WTC11 (cell line): ENCODE measurements around the gene ABCD4. TPM values are rescaled to one million over a fixed set of nuclear protein-coding genes. Genes with fewer than 3 reads are reported as not detected.

Experiments used
- ATAC-seq: fragments of 200-7000 bp; cut with Tn5 transposase; 2 replicates; pipeline ENCODE4 v1.10.0; 2021; ENCODE audit warnings: mild to moderate bottlenecking, moderate library complexity
- CTCF ChIA-PET: fragments of 300-600 bp; sonication (Branson Sonifier 250); formaldehyde crosslinking; loops from one replicate; lab custom pipeline; 2021; ENCODE audit warnings: antibody characterized with exemption; lab: Charles Lee
- POLR2A ChIA-PET: fragments of 350-600 bp; sonication (Branson Sonifier 250); formaldehyde crosslinking; loops from one replicate; lab custom pipeline; 2021; ENCODE audit warnings: antibody characterized with exemption; lab: Charles Lee
- DNase-seq: peaks from one replicate; pipeline ENCODE4 v3.0.0; 2021; ENCODE audit warnings: low spot score
- H3K27ac Mint-ChIP-seq: 2 replicates; pipeline ENCODE4 v1.8.0; 2021; ENCODE audit warnings: mixed read lengths
- H3K27me3 Mint-ChIP-seq: 2 replicates; pipeline ENCODE4 v1.8.0; 2021; ENCODE audit warnings: low read depth, mild to moderate bottlenecking, moderate library complexity, mixed read lengths
- H3K36me3 Mint-ChIP-seq: 2 replicates; pipeline ENCODE4 v1.8.0; 2021; ENCODE audit warnings: mixed read lengths
- H3K4me1 Mint-ChIP-seq: 2 replicates; pipeline ENCODE4 v1.8.0; 2022; ENCODE audit warnings: mixed read lengths
- H3K4me3 Mint-ChIP-seq: 2 replicates; pipeline ENCODE4 v1.8.0; 2021; ENCODE audit warnings: mild to moderate bottlenecking, moderate library complexity, mixed read lengths
- H3K9me3 Mint-ChIP-seq: 2 replicates; pipeline ENCODE4 v1.8.0; 2021; ENCODE audit warnings: mixed read lengths
- ELF4 ChIP-seq: sonication (generic); formaldehyde crosslinking; IDR thresholded peaks from 2 replicates; pipeline ENCODE4 v1.8.1; 2022; ENCODE audit warnings: low read depth, mild to moderate bottlenecking, moderate library complexity, missing genetic modification reagents
- FOXK1 ChIP-seq: sonication (generic); formaldehyde crosslinking; IDR thresholded peaks from 2 replicates; pipeline ENCODE4 v1.8.0; 2022; ENCODE audit warnings: mild to moderate bottlenecking, moderate library complexity, missing genetic modification reagents
- FOXP1 ChIP-seq: sonication (generic); formaldehyde crosslinking; IDR thresholded peaks from 2 replicates; pipeline ENCODE4 v1.8.0; 2022; ENCODE audit warnings: missing genetic modification reagents, mild to moderate bottlenecking, moderate library complexity, borderline replicate concordance
- GTF2I ChIP-seq: fragments of 250-450 bp; sonication (Bioruptor Pico); conservative IDR thresholded peaks from 2 replicates; pipeline ENCODE4 v1.4.0; 2021; ENCODE audit warnings: mild to moderate bottlenecking
- MAX ChIP-seq: sonication (generic); formaldehyde crosslinking; IDR thresholded peaks from 2 replicates; pipeline ENCODE4 v1.8.0; 2022; ENCODE audit warnings: mild to moderate bottlenecking, missing genetic modification reagents
- MXD4 ChIP-seq: fragments of 250-450 bp; sonication (Bioruptor Pico); IDR thresholded peaks from 2 replicates; pipeline ENCODE4 v1.8.0; 2021; ENCODE audit warnings: mild to moderate bottlenecking, moderate library complexity, borderline replicate concordance
- NFATC4 ChIP-seq: fragments of 250-450 bp; sonication (Bioruptor Pico); IDR thresholded peaks from 2 replicates; pipeline ENCODE4 v1.9.0; 2021; ENCODE audit warnings: mild to moderate bottlenecking
- NR2C2 ChIP-seq: sonication (generic); formaldehyde crosslinking; IDR thresholded peaks from 2 replicates; pipeline ENCODE4 v1.8.0; 2022; ENCODE audit warnings: mild to moderate bottlenecking, missing genetic modification reagents
- PREB ChIP-seq: sonication (generic); formaldehyde crosslinking; IDR thresholded peaks from 2 replicates; pipeline ENCODE4 v1.8.1; 2022; ENCODE audit warnings: mild to moderate bottlenecking, missing genetic modification reagents, moderate library complexity, borderline replicate concordance
- RELA ChIP-seq: sonication (generic); formaldehyde crosslinking; IDR thresholded peaks from 2 replicates; pipeline ENCODE4 v1.8.1; 2022; ENCODE audit warnings: missing genetic modification reagents, mild to moderate bottlenecking, borderline replicate concordance
- SMAD4 ChIP-seq: sonication (generic); formaldehyde crosslinking; IDR thresholded peaks from 2 replicates; pipeline ENCODE4 v1.8.0; 2022; ENCODE audit warnings: mild to moderate bottlenecking, missing genetic modification reagents
- ZMAT4 ChIP-seq: fragments of 250-450 bp; sonication (Bioruptor Pico); IDR thresholded peaks from 2 replicates; pipeline ENCODE4 v1.9.0; 2021; ENCODE audit warnings: mild to moderate bottlenecking
- ZNF423 ChIP-seq: fragments of 250-450 bp; sonication (Bioruptor Pico); IDR thresholded peaks from 2 replicates; pipeline ENCODE4 v2.1.2; 2022; ENCODE audit warnings: mild to moderate bottlenecking, moderate library complexity
- ZSCAN18 ChIP-seq: fragments of 250-450 bp; sonication (Bioruptor Pico); IDR thresholded peaks from 2 replicates; pipeline ENCODE4 v2.1.2; 2022; ENCODE audit warnings: mild to moderate bottlenecking, moderate library complexity
- total RNA-seq: library from RNA; stranded (reverse); gene quantifications from 3 replicates; pipeline ENCODE4 v1.2.3, GENCODE V29; 2021
- TF ChIP-seq, protein P1 (sequence below): sonication (generic); formaldehyde crosslinking; IDR thresholded peaks from 2 replicates; pipeline ENCODE4 v1.8.0; 2023; ENCODE audit warnings: missing genetic modification reagents, mild to moderate bottlenecking, borderline replicate concordance
- TF ChIP-seq, protein P2 (sequence below): sonication (generic); formaldehyde crosslinking; IDR thresholded peaks from 2 replicates; pipeline ENCODE4 v1.8.0; 2023; ENCODE audit warnings: missing genetic modification reagents
- TF ChIP-seq, protein P3 (sequence below): sonication (generic); formaldehyde crosslinking; IDR thresholded peaks from 2 replicates; pipeline ENCODE4 v1.8.0; 2022; ENCODE audit warnings: missing genetic modification reagents
- TF ChIP-seq, protein P4 (sequence below): sonication (generic); formaldehyde crosslinking; IDR thresholded peaks from 2 replicates; pipeline ENCODE4 v1.8.0; 2023; ENCODE audit warnings: mild to moderate bottlenecking, missing genetic modification reagents

The ABCD4 gene
- total RNA-seq, 1 experiment from 2014 or later: 90.2 TPM

GRCh38 chr14:74259513-74259912, 43.2 kb downstream of the ABCD4 start:
- POLR2A ChIA-PET: interaction anchor here (0.5 kb wide), 1 partner anchor 225 kb away, joined by 4 read pairs; no protein-coding TSS in a partner anchor
- peaks cover 44% of the 10 kb centered on the region for H3K27me3 Mint-ChIP-seq
- ATAC-seq (no peak), DNase-seq (no peak)
- no peaks in the 10 kb centered on the region for H3K9me3 Mint-ChIP-seq
- no peaks in the 10 kb centered on the region for H3K4me1 Mint-ChIP-seq
- H3K4me3 Mint-ChIP-seq: 0 out of 2 replicates have a peak overlapping the region, but pooled peaks have one; percentile 80
- CTCF ChIA-PET: interaction anchor here (1.3 to 3.5 kb wide), 3 partner anchors 16 to 44 kb away, joined by 6 to 89 read pairs (median 35); partner anchors contain the start of gene VSX2
- TF ChIP-seq FOXK1 (CRISPR knock-in tag) (no peak), FOXP1 (no peak), SMAD4 (CRISPR knock-in tag) (no peak), ELF4 (CRISPR knock-in tag) (no peak), ZNF423 (CRISPR knock-in tag) (no peak), NFATC4 (no peak), MXD4 (CRISPR knock-in tag) (no peak), MAX (no peak), ZSCAN18 (CRISPR knock-in tag) (no peak), NR2C2 (CRISPR knock-in tag) (no peak), GTF2I (CRISPR knock-in tag) (no peak), RELA (no peak), PREB (CRISPR knock-in tag) (no peak), ZMAT4 (CRISPR knock-in tag) (no peak)
- TF ChIP-seq, protein P1, sequence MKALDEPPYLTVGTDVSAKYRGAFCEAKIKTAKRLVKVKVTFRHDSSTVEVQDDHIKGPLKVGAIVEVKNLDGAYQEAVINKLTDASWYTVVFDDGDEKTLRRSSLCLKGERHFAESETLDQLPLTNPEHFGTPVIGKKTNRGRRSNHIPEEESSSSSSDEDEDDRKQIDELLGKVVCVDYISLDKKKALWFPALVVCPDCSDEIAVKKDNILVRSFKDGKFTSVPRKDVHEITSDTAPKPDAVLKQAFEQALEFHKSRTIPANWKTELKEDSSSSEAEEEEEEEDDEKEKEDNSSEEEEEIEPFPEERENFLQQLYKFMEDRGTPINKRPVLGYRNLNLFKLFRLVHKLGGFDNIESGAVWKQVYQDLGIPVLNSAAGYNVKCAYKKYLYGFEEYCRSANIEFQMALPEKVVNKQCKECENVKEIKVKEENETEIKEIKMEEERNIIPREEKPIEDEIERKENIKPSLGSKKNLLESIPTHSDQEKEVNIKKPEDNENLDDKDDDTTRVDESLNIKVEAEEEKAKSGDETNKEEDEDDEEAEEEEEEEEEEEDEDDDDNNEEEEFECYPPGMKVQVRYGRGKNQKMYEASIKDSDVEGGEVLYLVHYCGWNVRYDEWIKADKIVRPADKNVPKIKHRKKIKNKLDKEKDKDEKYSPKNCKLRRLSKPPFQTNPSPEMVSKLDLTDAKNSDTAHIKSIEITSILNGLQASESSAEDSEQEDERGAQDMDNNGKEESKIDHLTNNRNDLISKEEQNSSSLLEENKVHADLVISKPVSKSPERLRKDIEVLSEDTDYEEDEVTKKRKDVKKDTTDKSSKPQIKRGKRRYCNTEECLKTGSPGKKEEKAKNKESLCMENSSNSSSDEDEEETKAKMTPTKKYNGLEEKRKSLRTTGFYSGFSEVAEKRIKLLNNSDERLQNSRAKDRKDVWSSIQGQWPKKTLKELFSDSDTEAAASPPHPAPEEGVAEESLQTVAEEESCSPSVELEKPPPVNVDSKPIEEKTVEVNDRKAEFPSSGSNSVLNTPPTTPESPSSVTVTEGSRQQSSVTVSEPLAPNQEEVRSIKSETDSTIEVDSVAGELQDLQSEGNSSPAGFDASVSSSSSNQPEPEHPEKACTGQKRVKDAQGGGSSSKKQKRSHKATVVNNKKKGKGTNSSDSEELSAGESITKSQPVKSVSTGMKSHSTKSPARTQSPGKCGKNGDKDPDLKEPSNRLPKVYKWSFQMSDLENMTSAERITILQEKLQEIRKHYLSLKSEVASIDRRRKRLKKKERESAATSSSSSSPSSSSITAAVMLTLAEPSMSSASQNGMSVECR (CRISPR knock-in tag): no peak
- TF ChIP-seq, protein P2, sequence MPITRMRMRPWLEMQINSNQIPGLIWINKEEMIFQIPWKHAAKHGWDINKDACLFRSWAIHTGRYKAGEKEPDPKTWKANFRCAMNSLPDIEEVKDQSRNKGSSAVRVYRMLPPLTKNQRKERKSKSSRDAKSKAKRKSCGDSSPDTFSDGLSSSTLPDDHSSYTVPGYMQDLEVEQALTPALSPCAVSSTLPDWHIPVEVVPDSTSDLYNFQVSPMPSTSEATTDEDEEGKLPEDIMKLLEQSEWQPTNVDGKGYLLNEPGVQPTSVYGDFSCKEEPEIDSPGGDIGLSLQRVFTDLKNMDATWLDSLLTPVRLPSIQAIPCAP (CRISPR knock-in tag): no peak
- TF ChIP-seq, protein P3, sequence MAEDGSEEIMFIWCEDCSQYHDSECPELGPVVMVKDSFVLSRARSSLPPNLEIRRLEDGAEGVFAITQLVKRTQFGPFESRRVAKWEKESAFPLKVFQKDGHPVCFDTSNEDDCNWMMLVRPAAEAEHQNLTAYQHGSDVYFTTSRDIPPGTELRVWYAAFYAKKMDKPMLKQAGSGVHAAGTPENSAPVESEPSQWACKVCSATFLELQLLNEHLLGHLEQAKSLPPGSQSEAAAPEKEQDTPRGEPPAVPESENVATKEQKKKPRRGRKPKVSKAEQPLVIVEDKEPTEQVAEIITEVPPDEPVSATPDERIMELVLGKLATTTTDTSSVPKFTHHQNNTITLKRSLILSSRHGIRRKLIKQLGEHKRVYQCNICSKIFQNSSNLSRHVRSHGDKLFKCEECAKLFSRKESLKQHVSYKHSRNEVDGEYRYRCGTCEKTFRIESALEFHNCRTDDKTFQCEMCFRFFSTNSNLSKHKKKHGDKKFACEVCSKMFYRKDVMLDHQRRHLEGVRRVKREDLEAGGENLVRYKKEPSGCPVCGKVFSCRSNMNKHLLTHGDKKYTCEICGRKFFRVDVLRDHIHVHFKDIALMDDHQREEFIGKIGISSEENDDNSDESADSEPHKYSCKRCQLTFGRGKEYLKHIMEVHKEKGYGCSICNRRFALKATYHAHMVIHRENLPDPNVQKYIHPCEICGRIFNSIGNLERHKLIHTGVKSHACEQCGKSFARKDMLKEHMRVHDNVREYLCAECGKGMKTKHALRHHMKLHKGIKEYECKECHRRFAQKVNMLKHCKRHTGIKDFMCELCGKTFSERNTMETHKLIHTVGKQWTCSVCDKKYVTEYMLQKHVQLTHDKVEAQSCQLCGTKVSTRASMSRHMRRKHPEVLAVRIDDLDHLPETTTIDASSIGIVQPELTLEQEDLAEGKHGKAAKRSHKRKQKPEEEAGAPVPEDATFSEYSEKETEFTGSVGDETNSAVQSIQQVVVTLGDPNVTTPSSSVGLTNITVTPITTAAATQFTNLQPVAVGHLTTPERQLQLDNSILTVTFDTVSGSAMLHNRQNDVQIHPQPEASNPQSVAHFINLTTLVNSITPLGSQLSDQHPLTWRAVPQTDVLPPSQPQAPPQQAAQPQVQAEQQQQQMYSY: no peak
- TF ChIP-seq, protein P4, sequence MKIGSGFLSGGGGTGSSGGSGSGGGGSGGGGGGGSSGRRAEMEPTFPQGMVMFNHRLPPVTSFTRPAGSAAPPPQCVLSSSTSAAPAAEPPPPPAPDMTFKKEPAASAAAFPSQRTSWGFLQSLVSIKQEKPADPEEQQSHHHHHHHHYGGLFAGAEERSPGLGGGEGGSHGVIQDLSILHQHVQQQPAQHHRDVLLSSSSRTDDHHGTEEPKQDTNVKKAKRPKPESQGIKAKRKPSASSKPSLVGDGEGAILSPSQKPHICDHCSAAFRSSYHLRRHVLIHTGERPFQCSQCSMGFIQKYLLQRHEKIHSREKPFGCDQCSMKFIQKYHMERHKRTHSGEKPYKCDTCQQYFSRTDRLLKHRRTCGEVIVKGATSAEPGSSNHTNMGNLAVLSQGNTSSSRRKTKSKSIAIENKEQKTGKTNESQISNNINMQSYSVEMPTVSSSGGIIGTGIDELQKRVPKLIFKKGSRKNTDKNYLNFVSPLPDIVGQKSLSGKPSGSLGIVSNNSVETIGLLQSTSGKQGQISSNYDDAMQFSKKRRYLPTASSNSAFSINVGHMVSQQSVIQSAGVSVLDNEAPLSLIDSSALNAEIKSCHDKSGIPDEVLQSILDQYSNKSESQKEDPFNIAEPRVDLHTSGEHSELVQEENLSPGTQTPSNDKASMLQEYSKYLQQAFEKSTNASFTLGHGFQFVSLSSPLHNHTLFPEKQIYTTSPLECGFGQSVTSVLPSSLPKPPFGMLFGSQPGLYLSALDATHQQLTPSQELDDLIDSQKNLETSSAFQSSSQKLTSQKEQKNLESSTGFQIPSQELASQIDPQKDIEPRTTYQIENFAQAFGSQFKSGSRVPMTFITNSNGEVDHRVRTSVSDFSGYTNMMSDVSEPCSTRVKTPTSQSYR (CRISPR knock-in tag): no peak
- no peak overlapping the region for H3K27ac Mint-ChIP-seq
- no peaks in the 10 kb centered on the region for H3K36me3 Mint-ChIP-seq
